ENCODE results near the gene SPAG5. TPM values are rescaled to one million over a fixed set of nuclear protein-coding genes. Genes with fewer than 3 reads are reported as not detected.

SPAG5 gene
- total RNA-seq, 1 experiment from 2014 or later, result 113 TPM

DNA sequence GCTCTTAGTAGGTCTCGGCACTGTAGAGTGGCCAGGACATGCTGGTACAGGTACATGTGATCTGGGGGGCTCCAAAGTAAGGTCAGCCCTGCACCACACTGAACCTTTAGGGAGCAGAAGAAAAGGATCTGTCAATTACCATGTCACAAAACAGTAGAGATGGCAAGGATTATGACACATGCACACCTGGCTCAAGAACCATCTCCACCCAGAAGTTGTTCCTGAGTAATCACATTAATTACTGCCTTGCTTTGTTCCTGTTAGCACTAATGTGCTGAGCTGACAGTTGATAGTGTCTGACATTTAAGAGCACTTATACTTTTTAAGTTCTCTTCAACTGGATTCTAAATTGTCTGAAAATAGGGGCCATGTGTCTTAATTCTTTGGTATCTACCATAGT lies 36.7 kb upstream of the SPAG5 start:
- no TSS peak for BruUV-seq (replicated peaks)
- DNase-seq, result no peak
- H3K9me3 Mint-ChIP-seq (ENCODE audit: unreplicated experiment), result no peaks in the 10 kb centered on the region
- intact Hi-C loops (cut with micrococcal nuclease; ENCODE audit: unreplicated experiment), result no loop called here
- Histone ChIP-seq H3K4me1 (no peaks in the 10 kb centered on the region), H3K9me3 (no peaks in the 10 kb centered on the region), H3K36me3 (ENCODE audit: control insufficient read depth, insufficient read depth, low read length) (peaks cover 12% of the 10 kb centered on the region), H3K27me3 (replicated peaks; ENCODE audit: control insufficient read depth, insufficient read depth, low read length) (no peaks in the 10 kb centered on the region), H3K4me3 (ENCODE audit: low read depth, low read length) (no peak overlapping the region)
- no peak overlapping the region for H3K27ac Mint-ChIP-seq (ENCODE audit: unreplicated experiment)
- no peaks in the 10 kb centered on the region for H3K4me1 Mint-ChIP-seq (ENCODE audit: low read depth, unreplicated experiment)
- ChIA-PET POLR2A (no interaction called here), CTCF (no interaction called here)
- peaks cover 87% of the 10 kb centered on the region for H3K36me3 Mint-ChIP-seq (ENCODE audit: insufficient read depth, unreplicated experiment)
- H3K4me3 Mint-ChIP-seq (ENCODE audit: unreplicated experiment), result no peak overlapping the region
- TF ChIP-seq, protein P1, sequence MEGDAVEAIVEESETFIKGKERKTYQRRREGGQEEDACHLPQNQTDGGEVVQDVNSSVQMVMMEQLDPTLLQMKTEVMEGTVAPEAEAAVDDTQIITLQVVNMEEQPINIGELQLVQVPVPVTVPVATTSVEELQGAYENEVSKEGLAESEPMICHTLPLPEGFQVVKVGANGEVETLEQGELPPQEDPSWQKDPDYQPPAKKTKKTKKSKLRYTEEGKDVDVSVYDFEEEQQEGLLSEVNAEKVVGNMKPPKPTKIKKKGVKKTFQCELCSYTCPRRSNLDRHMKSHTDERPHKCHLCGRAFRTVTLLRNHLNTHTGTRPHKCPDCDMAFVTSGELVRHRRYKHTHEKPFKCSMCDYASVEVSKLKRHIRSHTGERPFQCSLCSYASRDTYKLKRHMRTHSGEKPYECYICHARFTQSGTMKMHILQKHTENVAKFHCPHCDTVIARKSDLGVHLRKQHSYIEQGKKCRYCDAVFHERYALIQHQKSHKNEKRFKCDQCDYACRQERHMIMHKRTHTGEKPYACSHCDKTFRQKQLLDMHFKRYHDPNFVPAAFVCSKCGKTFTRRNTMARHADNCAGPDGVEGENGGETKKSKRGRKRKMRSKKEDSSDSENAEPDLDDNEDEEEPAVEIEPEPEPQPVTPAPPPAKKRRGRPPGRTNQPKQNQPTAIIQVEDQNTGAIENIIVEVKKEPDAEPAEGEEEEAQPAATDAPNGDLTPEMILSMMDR (IDR thresholded peaks at IDR 0.05; ENCODE audit: insufficient read depth in 1 of 2, low read depth in 1 of 2, low read length in 1 of 2, severe bottlenecking in 1 of 2, unreplicated experiment in 1 of 2), result no peak
- no peaks in the 10 kb centered on the region for H3K27me3 Mint-ChIP-seq (ENCODE audit: insufficient read depth, unreplicated experiment)

DNA sequence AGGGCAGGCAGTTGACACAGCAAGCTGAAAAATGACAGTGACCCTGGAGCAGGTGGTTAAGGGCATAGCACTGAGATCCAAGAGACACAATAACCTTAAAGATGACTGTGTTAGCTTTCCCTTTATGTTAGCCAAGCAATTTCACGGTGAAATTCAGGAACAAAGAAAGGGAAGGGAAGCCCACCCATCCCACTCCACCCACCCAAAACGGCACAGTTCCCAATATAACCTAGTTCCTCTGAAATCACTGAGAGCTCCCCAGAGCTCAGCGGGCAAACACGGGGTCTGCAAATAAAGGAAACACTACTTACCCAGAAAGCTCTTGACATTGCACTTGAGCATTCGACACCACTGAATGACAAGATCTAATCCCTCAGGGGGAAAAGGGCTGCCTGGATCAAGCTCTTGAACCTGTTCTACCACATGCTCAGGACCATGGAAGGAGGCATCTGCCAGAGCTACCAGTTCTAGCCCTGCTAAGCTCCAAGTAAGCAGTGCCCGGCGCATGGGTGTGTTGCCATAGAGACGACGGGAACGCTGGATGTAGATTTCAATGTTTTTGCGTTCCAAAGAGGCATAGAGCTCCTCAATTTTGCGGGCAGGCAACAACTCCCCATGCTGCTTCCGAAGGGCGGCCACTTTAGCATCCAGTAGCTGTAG lies 35.5 kb upstream of the SPAG5 start:
- Histone ChIP-seq H3K9me3 (no peaks in the 10 kb centered on the region), H3K36me3 (ENCODE audit: control insufficient read depth, insufficient read depth, low read length) (peaks cover 11% of the 10 kb centered on the region), H3K4me1 (no peaks in the 10 kb centered on the region), H3K4me3 (ENCODE audit: low read depth, low read length) (no peak overlapping the region), H3K27me3 (replicated peaks; ENCODE audit: control insufficient read depth, insufficient read depth, low read length) (no peaks in the 10 kb centered on the region)
- no peaks in the 10 kb centered on the region for H3K4me1 Mint-ChIP-seq (ENCODE audit: low read depth, unreplicated experiment)
- BruUV-seq (replicated peaks), result TSS peak; percentile 19
- no peak overlapping the region for H3K27ac Mint-ChIP-seq (ENCODE audit: unreplicated experiment)
- no peak for DNase-seq
- CTCF ChIA-PET, result no interaction called here
- H3K4me3 Mint-ChIP-seq (ENCODE audit: unreplicated experiment), result no peak overlapping the region
- intact Hi-C loops (cut with micrococcal nuclease; ENCODE audit: unreplicated experiment), result no loop called here
- H3K36me3 Mint-ChIP-seq (ENCODE audit: insufficient read depth, unreplicated experiment), result peaks cover 88% of the 10 kb centered on the region
- H3K27me3 Mint-ChIP-seq (ENCODE audit: insufficient read depth, unreplicated experiment), result no peaks in the 10 kb centered on the region
- no peaks in the 10 kb centered on the region for H3K9me3 Mint-ChIP-seq (ENCODE audit: unreplicated experiment)
- TF ChIP-seq, protein P1 (IDR thresholded peaks at IDR 0.05; ENCODE audit: insufficient read depth in 1 of 2, low read depth in 1 of 2, low read length in 1 of 2, severe bottlenecking in 1 of 2, unreplicated experiment in 1 of 2), result no peak
- POLR2A ChIA-PET, result interaction anchor here (1.2 kb wide), 1 partner anchor 23 kb away, joined by 5 read pairs; no protein-coding TSS in a partner anchor

GRCh38 chr17:28626818-28627217 lies 28.0 kb upstream of the SPAG5 start:
- no peaks in the 10 kb centered on the region for H3K9me3 ChIP-seq
- Mint-ChIP-seq H3K9me3 (ENCODE audit: unreplicated experiment) (no peaks in the 10 kb centered on the region), H3K4me1 (ENCODE audit: low read depth, unreplicated experiment) (no peaks in the 10 kb centered on the region), H3K27ac (ENCODE audit: unreplicated experiment) (no peak overlapping the region), H3K36me3 (ENCODE audit: insufficient read depth, unreplicated experiment) (peaks cover 63% of the 10 kb centered on the region), H3K27me3 (ENCODE audit: insufficient read depth, unreplicated experiment) (no peaks in the 10 kb centered on the region), H3K4me3 (ENCODE audit: unreplicated experiment) (no peak overlapping the region)
- H3K36me3 ChIP-seq (ENCODE audit: control insufficient read depth, insufficient read depth, low read length), result peaks cover 1% of the 10 kb centered on the region
- POLR2A ChIA-PET, result no interaction called here
- H3K4me1 ChIP-seq, result no peaks in the 10 kb centered on the region
- H3K27me3 ChIP-seq (replicated peaks; ENCODE audit: control insufficient read depth, insufficient read depth, low read length), result no peaks in the 10 kb centered on the region
- no TSS peak for BruUV-seq (replicated peaks)
- intact Hi-C loops (cut with micrococcal nuclease; ENCODE audit: unreplicated experiment), result no loop called here
- TF ChIP-seq, protein P1 (IDR thresholded peaks at IDR 0.05; ENCODE audit: insufficient read depth in 1 of 2, low read depth in 1 of 2, low read length in 1 of 2, severe bottlenecking in 1 of 2, unreplicated experiment in 1 of 2), result no peak
- no peak overlapping the region for H3K4me3 ChIP-seq (ENCODE audit: low read depth, low read length)
- CTCF ChIA-PET, result no interaction called here
- no peak for DNase-seq

All from Caco-2 (cell line).